Mucosa of gallbladder (tissue), 1 donor: Measurements from ENCODE around the gene COMMD3. TPM values are rescaled to one million over a fixed set of nuclear protein-coding genes. Genes with fewer than 3 reads are reported as not detected.
"Not testable (repeated sequence)": the region's sequence is repeated elsewhere in the genome, so short reads cannot be mapped to it uniquely, and the experiment has no call there.

Experiments used
- DNase-seq: peaks from one replicate; pipeline ENCODE4 v3.0.0-alpha.2; 2020; ENCODE audit warnings: low spot score
- total RNA-seq: library from RNA; stranded (reverse); gene quantifications from one replicate; pipeline ENCODE4 v1.2.1, GENCODE V29; 2021
- donor health status: DM: no; HTN: no; CAD: no.

COMMD3 gene
- total RNA-seq = 42.7 TPM

- peak; percentile 89 for DNase-seq
Observed at GRCh38 chr10:22316286-22317075, at the start of gene COMMD3. Gene COMMD3, plus strand, starts transcription at chr10:22316388. Its CDS starts 30 bp downstream, at chr10:22316418.

GRCh38 chr10:22268503-22268902, 47.7 kb upstream of the COMMD3 start:
- DNase-seq = no peak

- no peak for DNase-seq
Observed at GRCh38 chr10:22271786-22272185, 44.4 kb upstream of the COMMD3 start.

GRCh38 chr10:22278441-22278782, 37.8 kb upstream of the COMMD3 start:
- no peak for DNase-seq

- DNase-seq = no peak
Observed at GRCh38 chr10:22280078-22280477, 36.1 kb upstream of the COMMD3 start.

GRCh38 chr10:22285130-22285529, 31.1 kb upstream of the COMMD3 start:
- DNase-seq = no peak

- no peak for DNase-seq
Observed at GRCh38 chr10:22293747-22294404, 22.3 kb upstream of the COMMD3 start.

- DNase-seq = no peak
Observed at GRCh38 chr10:22294694-22295093, 21.5 kb upstream of the COMMD3 start.

GRCh38 chr10:22301193-22301592, 15.0 kb upstream of the COMMD3 start:
- DNase-seq = no peak

GRCh38 chr10:22303461-22303860, 12.7 kb upstream of the COMMD3 start:
- no peak for DNase-seq

GRCh38 chr10:22305721-22306120, 10.5 kb upstream of the COMMD3 start:
- DNase-seq = no peak

GRCh38 chr10:22308390-22308789, 7.8 kb upstream of the COMMD3 start:
- DNase-seq = no peak

- no peak for DNase-seq
Observed at GRCh38 chr10:22309180-22310000, 6.8 kb upstream of the COMMD3 start.

GRCh38 chr10:22310012-22310411, 6.2 kb upstream of the COMMD3 start:
- not testable (repeated sequence) for DNase-seq

- DNase-seq = no peak
Observed at GRCh38 chr10:22310928-22311327, 5.3 kb upstream of the COMMD3 start.

GRCh38 chr10:22314852-22315251, 1.3 kb upstream of the COMMD3 start:
- DNase-seq = no peak

- DNase-seq = no peak
Observed at GRCh38 chr10:22315455-22316285, 518 bp upstream of the COMMD3 start.

- DNase-seq = no peak
Observed at GRCh38 chr10:22317076-22317370, 835 bp downstream of the COMMD3 start.

GRCh38 chr10:22317771-22318565, 1.8 kb downstream of the COMMD3 start:
- no peak for DNase-seq

- no peak for DNase-seq
Observed at GRCh38 chr10:22318772-22319171, 2.6 kb downstream of the COMMD3 start.

- DNase-seq = no peak
Observed at GRCh38 chr10:22319547-22319979, 3.4 kb downstream of the COMMD3 start.
